Mucosa of descending colon (tissue), 3 donors: Measurements from ENCODE around the gene ATG16L1. TPM values are rescaled to one million over a fixed set of nuclear protein-coding genes. Genes with fewer than 3 reads are reported as not detected.

Source experiments
- ATAC-seq: fragments of 200-7000 bp; cut with Tn5 transposase; one replicate; pipeline ENCODE4 v1.9.1; 2020; ENCODE audit warnings: mild to moderate bottlenecking, moderate library complexity
- DNase-seq, 3 donors: peaks; one replicate each; pipeline ENCODE4 v3.0.0-alpha.2; 2020
- H3K36me3 ChIP-seq: fragments of 200-600 bp; one replicate; pipeline ENCODE4 v1.8.0; 2021; ENCODE audit warnings: low read depth, mild to moderate bottlenecking
- H3K4me1 ChIP-seq: fragments of 200-600 bp; one replicate; pipeline ENCODE4 v1.8.0; 2021; ENCODE audit warnings: low read depth, mild to moderate bottlenecking
- H3K4me3 ChIP-seq: fragments of 200-600 bp; one replicate; pipeline ENCODE4 v1.8.0; 2021; ENCODE audit warnings: mild to moderate bottlenecking
- H3K9me3 ChIP-seq: fragments of 200-600 bp; one replicate; pipeline ENCODE4 v1.8.0; 2021; ENCODE audit warnings: mild to moderate bottlenecking
- CTCF ChIP-seq: fragments of 200-600 bp; IDR thresholded peaks from one replicate; pipeline ENCODE4 v1.8.0; 2022; ENCODE audit warnings: antibody characterized with exemption, mild to moderate bottlenecking
- intact Hi-C, 2 donors: fragments of 100-400 bp; cut with DNase I in 1 of 2; cut with micrococcal nuclease in 1 of 2; formaldehyde crosslinking; loops; one replicate each; pipeline versions ENCODE4 v1.11.0 to v1.11.1; 2022; cut with DNase I, micrococcal nuclease
- total RNA-seq, 3 donors: library from RNA; stranded (reverse); fragmentation: NEBNext Ultra II Directional in 2 of 3; extraction: Animal tissue kit (Norgen Biotek cat#: 25700) in 2 of 3; gene quantifications; one replicate each; pipeline versions ENCODE4 v1.2.1 to v1.2.4, GENCODE V29; 2021 to 2023
- donor health status: DM: no; HTN: no; CAD: no; lungs with moderate emphysema.
- donor health status: DM: no; HTN: no; CAD: no.
- donor health status: DM: no; HTN: yes; CAD: no.

Gene ATG16L1
- total RNA-seq, 3 donors from 2014 or later, result 29.5 to 42.9 (median 36.0) TPM

- TF ChIP-seq CTCF, result no peak
Observed at GRCh38 chr2:233221378-233222063, 30.0 kb upstream of the ATG16L1 start.

GRCh38 chr2:233223059-233223894 lies 28.2 kb upstream of the ATG16L1 start:
- DNase-seq (no peak), ATAC-seq (no peak)
- no peaks in the 10 kb centered on the region for H3K9me3 ChIP-seq
- no peak for TF ChIP-seq CTCF
- H3K36me3 ChIP-seq, result no peaks in the 10 kb centered on the region
- no peak overlapping the region for H3K4me3 ChIP-seq
- H3K4me1 ChIP-seq, result no peaks in the 10 kb centered on the region
- intact Hi-C loops, result no loop called here

More at GRCh38 chr2:233221378-233222063, 30.0 kb upstream of the ATG16L1 start:
- intact Hi-C loops, result no loop called here
- Histone ChIP-seq H3K9me3 (no peaks in the 10 kb centered on the region), H3K4me1 (no peaks in the 10 kb centered on the region), H3K4me3 (no peak overlapping the region), H3K36me3 (no peaks in the 10 kb centered on the region)
- DNase-seq (no peak), ATAC-seq (no peak)

GRCh38 chr2:233225230-233226068 lies 26.0 kb upstream of the ATG16L1 start:
- H3K36me3 ChIP-seq, result no peaks in the 10 kb centered on the region
- TF ChIP-seq CTCF, result no peak
- DNase-seq (no peak), ATAC-seq (no peak)
- no peaks in the 10 kb centered on the region for H3K4me1 ChIP-seq
- no peak overlapping the region for H3K4me3 ChIP-seq
- intact Hi-C loops, result no loop called here
- H3K9me3 ChIP-seq, result no peaks in the 10 kb centered on the region

- intact Hi-C loops, result no loop called here
- ATAC-seq (no peak), DNase-seq (no peak)
- H3K4me3 ChIP-seq, result no peak overlapping the region
- no peaks in the 10 kb centered on the region for H3K36me3 ChIP-seq
- no peak for TF ChIP-seq CTCF
- H3K9me3 ChIP-seq, result no peaks in the 10 kb centered on the region
- no peaks in the 10 kb centered on the region for H3K4me1 ChIP-seq
Observed at GRCh38 chr2:233226511-233227031, 24.9 kb upstream of the ATG16L1 start.

- no peak for ATAC-seq
- intact Hi-C loops, result no loop called here
- no peak for DNase-seq
- Histone ChIP-seq H3K9me3 (no peaks in the 10 kb centered on the region), H3K4me1 (no peaks in the 10 kb centered on the region), H3K4me3 (no peak overlapping the region), H3K36me3 (no peaks in the 10 kb centered on the region)
- TF ChIP-seq CTCF, result no peak
Observed at GRCh38 chr2:233227346-233227978, 24.0 kb upstream of the ATG16L1 start.
